ENCODE measurements around the gene CES2. TPM values are rescaled to one million over a fixed set of nuclear protein-coding genes. Genes with fewer than 3 reads are reported as not detected.

Gene CES2
- polyA plus RNA-seq, 10 donors = 22.3 to 28.6 (median 26.0) TPM

DNA sequence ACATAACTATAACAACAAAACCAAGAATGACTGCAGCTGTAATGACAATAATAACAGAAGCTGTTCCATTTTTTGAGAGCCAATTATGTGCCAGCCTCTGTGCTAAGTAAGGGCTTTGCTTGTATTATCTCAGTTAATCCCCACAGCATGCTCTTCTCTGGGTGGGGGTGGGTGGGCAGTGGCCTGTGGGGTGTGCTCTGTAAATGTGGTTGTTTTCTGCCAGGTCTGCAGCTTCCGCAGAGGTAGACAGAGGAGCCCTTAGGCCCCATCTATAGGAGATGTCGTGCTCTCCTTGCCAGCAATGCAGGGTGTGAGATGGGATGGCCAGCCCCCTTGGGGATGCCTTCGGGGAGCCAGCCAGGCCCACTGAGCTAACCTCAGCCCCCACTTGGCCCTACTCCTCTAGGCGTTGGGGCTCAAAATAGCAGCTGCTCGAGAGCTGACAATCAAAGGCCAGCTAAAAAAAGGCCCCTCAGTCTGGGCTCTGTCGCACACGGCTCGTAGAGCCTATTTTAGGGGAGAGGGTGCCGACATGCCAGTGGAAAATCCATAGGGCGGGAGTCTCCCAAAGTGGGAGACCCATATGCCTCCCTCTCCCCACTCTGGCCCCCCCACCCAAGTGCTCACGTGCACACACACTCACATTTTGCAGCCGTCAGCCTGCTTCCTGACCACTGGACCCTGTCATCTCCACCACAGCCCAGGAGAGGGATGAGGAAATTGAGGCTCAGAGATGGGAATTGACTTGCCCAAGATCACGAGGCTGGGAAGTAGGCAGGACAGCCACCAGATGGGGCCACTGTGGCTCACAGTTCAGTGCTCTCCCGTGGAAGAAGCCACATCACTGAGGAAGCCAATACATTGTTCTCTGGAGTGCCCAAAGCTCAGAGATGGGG, 32.4 kb upstream of the CES2 start:
- peak in 2 of 3 donors; percentile 23 to 50 for DNase-seq

DNA sequence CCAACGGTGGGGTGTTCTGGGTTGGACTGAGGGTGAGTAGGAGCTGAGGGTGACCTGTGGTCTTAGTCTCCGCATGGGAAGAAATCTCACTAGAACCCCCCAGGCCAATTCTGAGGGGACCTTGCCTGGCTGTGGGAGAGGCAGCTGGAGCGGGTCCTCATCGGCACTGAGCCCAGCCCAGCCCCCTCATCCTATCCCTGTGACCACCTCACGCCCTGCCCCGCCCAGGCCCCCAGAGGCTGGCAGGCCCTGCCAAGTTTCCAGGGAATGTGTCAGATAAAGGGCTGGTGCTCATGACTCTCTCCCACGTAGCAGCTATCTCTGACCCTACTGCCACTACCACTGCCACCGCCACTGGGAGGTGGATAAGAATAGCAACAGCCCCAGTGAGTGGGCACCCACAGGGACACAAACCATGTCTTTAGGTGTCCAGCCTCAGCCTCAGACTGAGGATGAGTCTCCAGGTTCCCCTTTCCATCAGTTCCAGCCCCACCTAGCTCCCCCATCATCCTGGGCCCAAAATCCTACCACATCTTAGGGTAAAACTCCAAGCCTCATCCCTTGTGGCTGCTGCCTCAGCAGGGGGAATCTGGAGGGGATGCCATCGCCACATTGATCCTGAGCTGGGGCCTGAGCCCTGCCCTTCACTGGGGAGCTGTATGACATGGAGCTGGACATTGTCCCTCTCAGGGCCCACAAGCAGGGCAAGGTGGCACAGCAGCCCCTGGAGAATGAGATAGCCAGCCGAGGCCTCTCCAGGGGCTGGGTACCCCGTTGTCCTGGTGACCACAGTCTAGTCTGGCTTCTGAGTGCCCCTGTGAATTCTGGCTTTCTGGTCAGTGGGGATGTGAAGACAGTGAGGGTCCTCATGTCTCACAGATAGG, 31.5 kb upstream of the CES2 start:
- no peak for DNase-seq

DNA sequence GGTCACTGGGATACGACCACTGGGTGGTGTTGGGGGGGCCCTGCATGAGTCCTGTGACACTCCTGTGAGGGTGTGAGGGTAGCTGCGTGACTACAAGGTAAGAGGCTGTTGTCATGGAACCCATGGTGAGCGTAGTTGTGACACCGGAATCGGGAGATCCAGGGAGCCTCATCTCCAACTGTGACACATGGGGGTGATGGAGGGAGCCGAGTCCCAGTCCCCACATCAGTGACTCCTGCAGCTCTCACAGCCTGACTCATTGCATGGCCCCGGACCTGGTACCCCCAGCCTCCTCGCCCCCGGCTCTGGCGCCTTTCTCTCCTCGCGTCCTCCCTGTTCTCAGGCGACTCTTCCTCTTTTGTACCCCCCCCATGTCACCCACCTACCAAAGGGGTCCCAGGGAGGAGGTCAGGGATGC, 30.9 kb upstream of the CES2 start:
- DNase-seq = no peak

DNA sequence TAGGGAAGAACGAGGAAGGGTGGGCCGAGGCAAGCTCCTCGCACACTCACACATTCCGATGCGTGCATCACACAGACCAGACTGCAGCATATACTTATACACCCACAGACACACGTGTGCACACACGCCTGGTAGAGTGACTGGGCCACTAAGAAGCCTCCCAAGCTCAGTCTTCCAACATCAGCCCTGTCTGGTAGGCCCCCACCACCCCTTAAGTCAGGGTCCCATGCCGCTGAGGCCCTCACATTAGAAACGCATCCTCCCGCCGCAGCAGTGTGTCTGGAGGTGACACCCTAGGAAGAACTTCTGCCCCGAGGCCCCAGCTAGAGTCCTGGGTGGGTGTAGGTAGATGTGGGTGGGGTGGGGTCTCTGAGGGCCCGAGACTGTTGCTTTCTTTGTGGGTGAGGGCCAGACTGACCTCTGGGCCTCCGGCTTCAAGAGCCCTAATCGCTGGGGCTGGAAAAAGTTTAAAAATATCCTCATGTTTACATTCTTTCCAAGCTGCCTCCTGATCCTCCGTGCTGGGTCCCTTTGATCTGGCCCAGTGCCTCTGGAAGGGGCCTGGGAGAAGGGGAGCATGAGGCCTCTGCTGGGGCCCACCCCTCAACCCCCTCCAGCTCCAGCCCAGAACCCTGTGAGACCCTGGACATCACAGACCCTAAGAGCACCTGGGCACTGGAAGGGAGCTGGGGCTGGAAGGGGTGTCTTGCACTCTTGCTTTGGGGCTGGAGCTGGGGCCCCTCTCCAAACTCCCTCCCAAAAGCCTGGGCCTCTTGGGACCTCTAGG, 30.3 kb upstream of the CES2 start:
- DNase-seq = peak in 1 of 3 donors; percentile 48

DNA sequence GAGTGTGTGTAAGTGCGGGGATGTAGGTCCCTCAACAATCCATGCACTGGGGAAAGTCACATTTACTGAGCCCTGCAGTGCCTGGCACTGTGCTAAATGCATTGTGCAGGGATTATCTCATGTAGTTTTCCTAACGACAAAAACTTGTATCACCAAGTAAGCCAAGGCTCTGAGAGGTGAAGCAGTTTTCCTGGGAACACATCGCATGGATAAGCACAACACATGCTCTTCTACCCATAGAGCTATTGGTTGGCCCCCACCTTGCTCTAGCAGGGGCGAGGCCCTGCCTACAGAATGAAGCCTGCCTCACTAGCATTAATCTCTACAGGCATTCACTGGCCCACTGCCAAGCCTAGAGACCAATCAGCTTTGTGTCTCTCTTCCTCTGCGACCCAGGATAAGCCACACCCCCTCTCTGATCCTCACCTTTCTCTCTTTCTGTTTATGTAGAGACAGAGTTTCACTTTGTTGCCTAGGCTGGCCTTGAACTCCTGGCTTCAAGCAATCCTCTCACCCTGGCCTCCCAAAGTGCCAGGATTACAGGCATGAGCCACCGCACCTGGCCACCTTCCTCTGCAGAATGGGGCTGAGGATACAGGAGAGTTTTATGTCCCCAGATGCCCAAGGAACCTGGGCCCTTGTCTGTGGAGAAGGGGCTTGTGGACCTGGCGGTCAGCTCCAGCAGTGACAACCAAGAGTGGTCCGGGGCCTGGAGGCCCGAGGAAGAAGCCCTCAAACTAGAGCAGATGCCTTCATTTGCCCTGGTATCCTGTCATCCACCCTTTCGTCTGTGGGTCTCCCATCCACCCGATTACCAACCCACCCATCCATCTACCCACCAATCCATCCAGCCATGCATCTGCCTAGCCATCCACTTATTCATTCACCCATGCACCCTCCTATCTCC, 29.4 kb upstream of the CES2 start:
- DNase-seq = no peak

DNA sequence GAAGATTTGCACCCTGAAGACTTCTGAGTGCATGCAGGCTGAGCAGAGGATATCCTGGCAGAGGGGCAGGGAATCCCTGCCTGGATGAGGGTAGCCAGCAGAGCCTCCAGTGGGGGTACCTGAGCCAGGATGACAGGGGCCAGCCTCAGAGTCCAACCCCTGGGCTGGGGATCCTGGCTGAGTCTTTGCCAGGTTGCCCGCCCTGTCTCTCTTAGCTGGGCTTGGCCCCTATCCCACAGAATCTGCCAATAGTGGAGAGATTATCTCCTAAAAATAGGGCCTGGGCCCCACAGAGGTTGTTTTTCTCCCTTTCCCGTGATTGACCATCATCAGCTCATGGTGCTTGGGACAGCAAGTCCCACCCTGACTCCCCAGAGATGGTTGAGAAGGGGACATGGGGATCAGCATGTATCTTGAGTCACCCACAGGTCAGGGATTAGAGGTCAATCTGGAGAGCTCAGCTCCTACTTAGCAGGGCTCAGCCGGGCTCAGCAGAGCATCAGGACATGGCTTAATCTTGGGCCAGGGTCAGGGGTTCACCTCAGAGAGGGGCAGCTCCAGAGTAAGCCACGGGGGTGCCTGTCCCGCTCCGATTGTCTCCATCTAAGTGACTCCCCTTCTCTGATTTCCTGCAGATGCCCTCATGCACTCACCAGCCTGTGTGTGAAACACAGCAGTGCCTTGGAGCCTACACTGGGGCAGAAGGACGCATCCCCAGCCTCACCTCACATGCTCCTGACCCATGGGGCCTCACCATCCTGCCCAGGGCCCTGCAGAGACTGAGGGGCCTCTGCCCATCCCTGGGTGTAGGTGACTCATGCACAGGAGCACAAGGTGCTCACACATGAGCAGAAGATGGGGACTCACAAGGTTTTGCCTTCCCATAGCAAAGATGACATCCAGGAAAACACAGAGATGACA, 28.1 kb upstream of the CES2 start:
- no peak for DNase-seq

DNA sequence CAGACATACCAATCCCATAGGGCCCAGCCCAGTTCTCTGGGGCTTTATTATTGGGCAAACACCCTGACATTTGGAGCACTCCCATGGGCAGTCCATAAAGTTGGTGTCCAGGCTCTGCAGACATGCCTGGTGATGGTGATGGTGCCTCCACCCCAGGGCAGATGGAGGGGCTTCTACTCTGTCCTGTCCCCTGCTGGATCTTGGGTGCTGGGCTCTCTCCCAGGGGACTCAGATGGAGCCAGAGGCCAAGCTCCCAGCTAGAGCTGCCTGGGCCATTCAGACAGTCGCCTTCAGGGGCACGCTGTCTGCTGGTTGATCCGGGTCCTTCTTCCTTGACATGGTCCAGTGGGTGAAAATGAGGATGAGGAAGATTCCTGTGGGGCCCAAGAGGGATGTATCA, 27.2 kb upstream of the CES2 start:
- DNase-seq = no peak

DNA sequence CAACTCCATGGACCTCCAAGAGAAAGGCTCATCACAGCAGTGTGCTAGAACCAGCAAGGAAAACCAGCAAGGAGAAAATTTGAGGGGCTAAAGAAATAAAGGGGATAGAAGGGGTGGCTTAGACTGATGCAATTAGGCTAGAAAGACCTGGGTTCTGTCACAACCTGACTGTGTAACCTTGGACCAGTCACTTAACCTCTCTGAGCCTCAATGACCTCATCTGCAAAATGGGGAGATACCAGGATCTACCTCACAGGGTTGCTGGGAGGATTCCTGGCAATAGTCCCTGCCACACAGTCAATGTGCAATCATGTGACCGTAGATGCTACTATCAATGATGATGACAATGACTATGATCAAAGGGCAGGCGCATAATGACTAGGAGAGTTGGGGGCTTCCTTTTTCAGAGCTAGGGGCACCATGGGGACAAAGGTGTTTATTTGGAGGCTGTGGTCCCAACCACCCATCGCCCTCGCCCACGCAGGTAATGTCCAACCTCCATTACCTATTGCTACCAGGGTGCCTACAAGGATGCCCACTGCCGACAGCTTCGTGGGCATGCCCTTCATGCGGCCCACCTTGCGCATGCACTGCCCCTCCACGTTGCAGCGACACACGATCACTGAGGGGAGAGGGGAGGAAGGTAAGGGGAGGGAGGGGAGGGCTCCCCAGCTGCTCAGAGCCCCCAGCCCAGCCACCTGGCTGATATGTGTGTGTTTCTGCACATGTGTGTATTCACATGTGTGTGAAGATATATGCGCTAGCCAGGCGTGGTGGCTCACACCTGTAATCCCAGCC, 26.4 kb upstream of the CES2 start:
- DNase-seq = no peak

DNA sequence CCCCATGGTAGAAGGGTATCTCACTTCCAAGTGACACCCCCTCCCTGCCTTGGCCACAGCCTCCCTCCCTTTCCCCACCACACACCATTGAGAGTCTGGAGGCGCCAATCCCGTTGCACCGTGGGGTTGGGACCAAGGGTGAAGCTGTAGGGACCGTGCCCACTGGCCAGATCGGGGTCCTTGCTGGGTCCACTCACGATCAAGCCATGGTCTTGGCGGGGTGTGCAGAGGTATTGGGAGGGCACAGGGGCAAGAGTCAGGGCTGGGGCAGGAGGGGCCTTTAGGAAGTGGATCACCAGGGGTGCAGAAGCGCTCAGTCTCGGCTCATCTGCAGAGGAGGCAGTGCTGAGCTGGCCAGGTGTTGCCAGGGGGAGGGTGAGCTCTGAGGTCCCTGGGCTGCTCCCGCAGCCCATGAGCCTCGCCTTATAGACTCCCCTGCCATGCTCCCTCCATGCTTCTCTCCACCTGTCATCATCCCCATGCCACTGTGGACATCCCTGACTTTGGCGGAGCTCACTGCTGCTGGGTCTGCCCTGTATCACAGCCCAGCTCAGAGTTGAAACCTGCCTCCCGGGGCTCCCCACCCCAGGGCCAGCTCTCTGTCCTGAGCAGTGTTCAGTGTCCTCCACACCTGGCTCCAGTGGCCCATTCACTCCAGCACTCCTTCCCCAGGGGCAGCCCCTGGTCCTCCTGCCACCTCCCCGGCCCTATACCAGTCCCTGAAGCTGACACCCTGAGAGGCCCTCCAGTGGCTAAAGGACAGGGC, 25.0 kb upstream of the CES2 start:
- DNase-seq = no peak

DNA sequence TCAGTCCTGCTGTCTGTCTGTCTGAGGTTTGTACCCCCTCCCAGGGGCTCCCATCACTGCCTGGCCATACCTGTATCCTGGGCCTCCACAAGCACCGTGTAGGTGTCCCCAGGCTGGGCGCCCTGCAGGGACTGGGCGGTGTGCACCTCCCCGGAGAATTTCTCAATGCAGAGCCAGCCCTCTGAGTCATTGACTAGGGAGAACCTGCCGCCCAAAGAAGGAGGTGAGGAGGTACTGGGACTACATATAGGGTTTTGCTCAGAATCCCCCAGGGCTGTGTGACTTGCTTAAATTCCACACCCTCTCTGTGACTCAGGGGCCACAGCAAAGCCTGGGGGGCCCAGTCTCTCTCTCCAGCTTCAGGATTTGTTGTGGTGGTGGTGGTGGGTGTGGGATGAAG, 24.2 kb upstream of the CES2 start:
- DNase-seq = no peak

DNA sequence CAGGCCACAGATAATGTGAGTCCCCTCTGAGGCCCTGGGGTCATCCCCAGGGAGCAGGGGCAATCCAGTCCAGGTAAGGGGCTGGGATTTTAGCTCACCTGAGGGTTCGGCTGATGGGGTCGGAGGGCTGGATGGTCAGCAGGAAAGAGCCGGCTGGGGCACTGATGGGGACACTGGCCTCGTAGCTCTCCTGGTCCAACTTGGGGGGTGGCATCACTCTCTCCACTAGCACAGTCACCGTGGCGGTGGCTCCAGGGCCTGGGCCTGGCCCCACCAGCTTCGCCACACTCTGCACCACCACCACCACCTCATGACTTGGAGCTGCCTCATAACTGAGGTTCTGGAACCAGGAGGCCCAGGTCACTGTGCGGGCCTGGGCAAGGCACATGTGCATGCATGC, 23.5 kb upstream of the CES2 start:
- no peak for DNase-seq

DNA sequence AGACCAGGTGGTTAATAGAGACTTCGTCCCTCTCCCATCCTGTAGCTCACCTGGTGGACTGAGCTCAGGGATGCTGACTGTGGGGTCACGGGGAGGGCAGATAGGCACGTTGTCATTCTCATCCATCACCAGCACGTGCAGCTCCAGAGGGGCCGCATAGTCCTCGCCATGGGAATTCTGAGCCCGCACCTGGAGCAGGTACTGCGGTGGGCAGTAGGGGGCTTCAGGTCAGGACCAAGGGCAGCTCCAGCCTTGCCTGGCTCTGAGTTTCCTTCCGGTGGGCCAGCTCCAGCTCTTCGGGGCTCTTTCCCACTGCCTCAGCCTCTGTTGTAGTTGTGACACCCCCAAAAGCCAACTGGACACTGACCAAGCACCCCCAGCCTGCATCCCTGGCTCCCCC, 22.2 kb upstream of the CES2 start:
- DNase-seq = no peak

DNA sequence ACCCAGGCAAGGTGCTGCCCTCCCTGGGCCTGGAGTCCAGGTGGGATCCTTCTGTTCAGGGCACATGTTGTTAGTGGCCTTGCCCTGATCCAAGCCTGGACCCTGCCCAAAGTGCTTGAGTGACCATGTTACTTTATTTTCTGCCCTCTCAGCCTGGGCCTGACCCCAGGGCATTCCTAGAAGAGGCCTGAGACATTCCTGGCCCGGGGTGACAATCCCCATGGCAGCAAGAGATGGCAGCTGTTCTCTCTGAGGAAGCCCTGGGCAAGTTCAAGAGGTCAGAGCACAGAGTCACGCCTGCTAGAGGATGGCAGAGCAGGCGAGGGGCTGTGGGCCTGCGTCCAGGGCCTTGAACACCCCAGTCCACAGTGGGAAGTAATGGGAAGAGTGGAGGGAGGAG, 21.6 kb upstream of the CES2 start:
- DNase-seq = no peak

DNA sequence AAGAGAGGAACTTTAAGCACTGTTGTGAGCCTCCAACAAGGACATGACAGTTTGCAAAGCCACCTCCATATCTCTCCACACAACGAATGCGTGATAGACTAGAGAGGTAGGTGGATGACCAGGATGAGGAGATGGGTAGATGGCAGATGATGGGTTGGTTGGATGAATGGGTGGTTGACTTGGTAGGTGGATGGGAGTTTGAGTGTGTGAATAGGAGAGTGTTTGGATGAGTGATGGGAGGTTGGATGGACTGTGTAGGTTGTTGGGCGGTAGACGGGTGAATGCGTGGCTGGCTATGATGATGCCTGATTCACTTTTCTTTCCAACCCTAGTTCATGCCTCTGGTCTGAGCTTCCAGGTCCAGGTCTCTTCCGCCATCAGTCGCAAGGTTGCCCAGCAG, 20.8 kb upstream of the CES2 start:
- no peak for DNase-seq

DNA sequence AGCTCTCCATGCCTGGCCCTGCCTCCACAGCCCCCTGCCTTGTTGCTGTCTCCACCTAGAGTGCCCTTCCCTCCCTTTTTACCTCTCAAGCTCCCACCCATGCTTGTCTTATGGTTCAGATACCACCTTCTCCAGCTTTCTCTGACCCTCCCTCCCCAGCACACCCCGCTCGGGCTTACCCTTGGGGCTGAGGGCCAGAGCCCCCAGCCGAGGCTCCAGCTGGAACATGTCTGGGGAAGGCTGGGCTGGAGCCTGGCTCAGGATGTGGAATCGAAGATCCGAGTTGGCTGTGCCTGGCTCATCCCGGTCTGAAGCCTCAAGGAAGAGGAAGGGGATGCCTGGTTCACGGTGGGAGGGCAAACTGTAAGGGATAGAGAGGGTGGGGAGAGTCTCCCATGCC, 20.3 kb upstream of the CES2 start:
- DNase-seq = no peak

DNA sequence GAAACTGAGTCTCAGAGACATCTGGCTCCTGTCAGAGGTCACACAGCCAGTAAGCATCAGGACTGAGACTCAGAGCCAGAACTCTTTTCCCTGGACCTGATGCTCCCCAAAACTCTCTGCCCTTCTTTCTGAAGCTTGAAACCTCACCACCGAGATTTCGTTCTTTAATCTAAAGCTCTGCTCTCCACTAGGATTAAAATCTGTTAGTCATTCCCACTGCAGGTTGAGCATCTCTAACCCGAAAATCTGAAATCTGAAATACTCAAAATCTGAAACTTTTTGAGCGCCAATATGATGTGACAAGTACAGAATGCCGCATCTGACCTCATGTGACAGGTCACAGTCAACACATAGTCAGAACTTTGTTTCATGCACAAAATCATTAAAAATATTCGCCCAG, 18.8 kb upstream of the CES2 start:
- no peak for DNase-seq

DNA sequence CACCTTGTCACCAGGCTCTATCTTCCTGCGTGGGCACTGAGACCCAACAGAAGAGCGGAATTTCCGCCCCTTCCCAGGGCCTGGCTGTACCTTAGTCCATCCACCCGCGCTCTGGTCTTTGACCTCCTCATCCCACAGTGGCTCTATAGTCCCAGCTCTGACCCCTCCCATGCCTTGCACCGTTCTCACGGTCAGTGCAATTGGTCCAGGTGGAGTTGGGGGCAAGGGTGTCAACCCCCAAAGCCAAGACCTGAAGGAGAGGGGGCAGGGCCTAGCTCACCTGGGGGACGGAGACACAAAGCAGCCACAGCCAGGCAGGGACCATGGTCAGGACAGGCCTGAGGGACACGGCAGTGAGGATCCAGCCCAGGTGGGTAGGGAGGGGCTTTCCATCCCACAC, 17.6 kb upstream of the CES2 start:
- no peak for DNase-seq

DNA sequence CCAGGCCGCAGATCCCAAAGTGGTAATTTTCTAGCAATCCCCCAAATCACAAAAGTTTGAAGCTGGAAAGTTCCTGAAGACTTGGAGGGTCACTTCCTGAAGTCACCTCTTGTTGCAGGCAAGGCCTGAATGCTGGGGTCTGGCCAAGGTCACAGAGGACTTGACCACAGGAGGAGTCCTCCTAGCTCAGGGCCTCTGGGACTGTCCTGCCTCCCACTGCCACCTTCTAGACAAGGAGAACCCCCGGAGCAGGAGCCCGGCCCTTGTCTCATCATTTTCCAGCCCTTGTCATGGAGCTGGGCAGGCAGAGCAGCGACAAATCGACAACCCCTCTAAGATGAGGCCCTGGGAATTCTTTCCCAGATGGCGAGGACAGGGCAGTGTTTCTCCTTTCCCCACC, 17.0 kb upstream of the CES2 start:
- no peak for DNase-seq

All from muscle of back (tissue), 11 donors.